Dermis microvascular lymphatic vessel endothelial cell (primary cell): ENCODE measurements around the gene FOXE1. TPM values are rescaled to one million over a fixed set of nuclear protein-coding genes. Genes with fewer than 3 reads are reported as not detected.

Source experiments
- DNase-seq, 2 donors: peaks; one replicate each; pipeline versions ENCODE4 v3.0.0 to v3.0.0-alpha.2; 2010; ENCODE audit warnings: low read depth in 2 of 2
- total RNA-seq: library from RNA; depleted of rRNA; stranded (reverse); fragments of >200 nt; gene quantifications from 2 replicates; pipeline ENCODE4 v1.2.1, GENCODE V29; 2014

FOXE1 gene
- total RNA-seq: not detected in 2 replicates

DNA sequence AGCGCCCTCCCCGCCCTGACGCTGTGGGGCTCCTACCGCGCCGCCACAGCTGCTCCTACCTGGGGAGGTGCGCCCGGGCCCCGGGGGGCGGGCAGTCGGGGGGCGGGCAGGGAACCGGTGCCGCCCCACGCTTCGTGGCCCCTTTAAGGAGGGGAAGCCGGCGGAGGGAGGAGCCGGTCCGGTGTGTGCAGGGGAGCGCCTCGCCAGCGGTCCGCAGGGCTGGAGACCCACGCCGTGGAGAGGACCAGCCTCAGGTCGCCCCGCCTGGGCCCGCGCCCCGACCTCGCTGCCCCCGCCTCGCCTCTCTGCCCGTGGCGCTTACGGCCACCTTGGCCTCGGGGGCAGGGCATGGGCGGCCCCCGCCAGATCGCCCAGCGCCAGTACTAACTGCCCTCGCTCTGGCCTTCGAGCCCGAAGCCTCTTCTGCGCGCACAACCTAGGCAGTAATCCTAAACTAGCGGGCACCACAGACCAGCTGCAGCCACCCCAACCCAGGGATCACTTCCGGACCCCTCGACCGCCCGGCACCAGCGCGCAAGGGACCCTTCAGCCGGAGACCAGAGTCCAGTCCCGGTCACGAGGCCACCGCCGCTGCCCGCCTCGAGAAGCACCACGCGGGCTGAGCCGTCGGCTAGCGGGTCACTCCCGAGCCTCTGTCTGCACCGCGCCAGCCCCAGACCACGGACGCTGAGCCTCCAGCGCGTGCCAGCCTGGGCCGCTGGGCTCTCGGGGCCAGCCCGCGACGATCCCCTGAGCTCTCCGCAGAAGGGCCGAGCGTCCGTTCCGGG, at the start of gene FOXE1:
Gene FOXE1 (plus strand): TSS at position 171 of the 788 bp plus-strand sequence. CDS start 689 bp downstream, outside the sequence.
- no peak for DNase-seq

- DNase-seq: no peak
Observed at GRCh38 chr9:97804059-97804365, 49.0 kb upstream of the FOXE1 start.

- no peak for DNase-seq
Observed at GRCh38 chr9:97806721-97807120, 46.3 kb upstream of the FOXE1 start.

DNA sequence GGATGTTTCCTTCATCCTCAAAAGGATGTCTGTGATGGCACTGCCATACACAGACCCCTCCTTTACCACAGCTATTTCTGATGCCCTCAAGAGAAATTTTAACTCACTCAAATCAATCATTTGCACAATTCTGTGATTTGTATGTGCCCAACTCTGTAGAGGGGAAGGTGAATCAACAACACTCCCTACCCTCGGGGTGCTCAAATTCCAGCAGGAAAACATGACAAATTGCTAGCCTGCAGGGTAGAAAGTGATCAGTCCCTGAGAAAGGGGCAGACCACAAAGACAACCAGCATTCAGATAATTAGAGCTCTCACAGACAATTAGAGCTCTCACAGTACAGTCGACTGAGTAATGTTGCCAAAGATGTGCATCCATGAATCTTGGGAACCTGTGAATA, 45.3 kb upstream of the FOXE1 start:
- no peak for DNase-seq

- no peak for DNase-seq
Observed at GRCh38 chr9:97808415-97808814, 44.6 kb upstream of the FOXE1 start.

DNA sequence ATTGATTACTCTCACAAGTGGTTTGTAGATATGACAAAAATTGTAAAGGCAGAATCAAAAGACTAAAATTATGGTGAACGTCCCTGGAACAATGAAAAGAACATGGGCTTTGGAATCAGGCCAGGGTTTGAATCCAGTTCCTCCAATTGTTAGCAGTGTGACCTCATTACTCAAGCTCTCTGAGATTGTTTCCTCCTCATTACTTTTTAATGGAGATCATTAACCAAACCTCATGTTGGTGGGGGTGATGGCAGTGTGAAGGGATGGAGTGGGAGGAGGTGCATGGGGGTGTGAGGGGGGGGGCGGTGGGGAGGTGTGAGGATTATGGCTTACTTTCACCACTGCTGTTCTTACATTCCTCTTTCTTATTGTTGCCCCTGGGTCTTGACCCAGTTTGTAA, 44.1 kb upstream of the FOXE1 start:
- peak; percentile 35 to 78 for DNase-seq

- peak in 1 of 2 donors; percentile 12 for DNase-seq
Observed at GRCh38 chr9:97809666-97810344, 43.2 kb upstream of the FOXE1 start.

DNA sequence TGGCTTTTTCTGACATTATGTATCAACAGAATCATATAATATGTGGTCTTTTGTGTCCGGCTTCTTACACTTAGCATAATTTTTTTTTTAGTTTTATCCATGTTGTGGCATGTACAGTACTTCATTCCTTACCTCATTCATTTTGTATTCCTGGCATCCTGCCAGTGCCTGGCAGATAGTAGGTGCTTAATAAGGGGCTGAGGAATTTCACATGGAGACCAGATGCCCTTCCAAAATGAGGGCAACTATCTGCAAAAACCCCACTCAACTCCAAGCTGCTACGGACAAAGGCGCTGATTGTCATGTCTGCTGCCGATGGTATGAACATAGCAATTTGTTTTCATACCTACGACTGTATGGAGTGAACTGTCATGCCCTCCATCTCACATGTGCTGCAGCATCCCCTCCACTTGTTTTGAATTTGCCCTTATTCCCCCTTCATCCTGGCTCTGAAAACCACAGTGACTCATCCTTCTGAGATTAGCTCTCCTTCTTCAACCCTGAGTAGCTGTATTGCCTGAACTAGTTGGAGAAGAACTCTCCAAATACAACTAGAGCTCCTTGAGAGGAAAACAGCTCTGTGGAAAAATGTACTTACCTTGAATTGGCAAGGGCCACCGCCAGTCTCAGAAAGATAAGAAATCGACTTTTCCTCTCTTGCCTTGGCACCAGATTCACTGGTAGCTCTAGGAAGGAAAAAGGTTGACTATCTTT, 41.3 kb upstream of the FOXE1 start:
- DNase-seq: no peak

GRCh38 chr9:97812247-97812543, 40.8 kb upstream of the FOXE1 start:
- no peak for DNase-seq

DNA sequence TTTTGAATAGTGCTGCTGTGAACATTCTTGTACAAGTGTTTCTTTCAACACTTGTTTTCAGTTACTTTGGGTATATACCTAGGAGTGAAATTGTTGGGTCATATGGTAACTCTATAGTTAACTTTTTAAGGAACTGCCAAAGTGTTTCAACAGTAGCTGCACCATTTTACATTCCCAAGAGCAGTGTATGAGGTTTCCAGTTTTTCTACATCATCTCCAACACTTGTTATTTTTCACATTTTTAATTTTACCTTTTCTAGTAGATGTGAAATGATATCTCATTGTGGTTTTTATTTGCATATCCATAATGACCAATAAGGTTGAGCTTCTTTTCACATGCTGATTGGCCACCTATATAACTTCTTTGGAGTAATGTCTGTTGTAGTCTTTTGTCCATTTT, 40.0 kb upstream of the FOXE1 start:
- no peak for DNase-seq

- DNase-seq: no peak
Observed at GRCh38 chr9:97819735-97820134, 33.3 kb upstream of the FOXE1 start.

DNA sequence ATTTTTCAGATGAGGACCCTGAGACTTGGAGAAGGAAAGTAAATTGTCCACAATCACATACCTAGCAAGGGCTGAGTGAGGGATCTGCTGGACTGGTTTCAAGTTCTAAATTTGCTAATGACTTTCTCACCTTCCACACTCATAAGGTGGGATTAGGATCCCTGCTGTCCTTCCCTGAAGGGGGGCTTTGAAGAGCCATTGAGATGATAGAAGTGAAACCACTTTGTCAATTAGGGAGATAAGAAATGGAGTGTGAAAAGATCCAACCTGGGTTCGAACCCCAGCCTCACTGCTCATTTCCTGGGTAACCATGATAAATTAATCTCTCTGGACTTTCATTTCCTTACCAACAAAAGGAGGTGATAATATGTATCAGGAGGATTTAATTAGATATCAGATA, 32.7 kb upstream of the FOXE1 start:
- DNase-seq: no peak

GRCh38 chr9:97830884-97831829, 21.9 kb upstream of the FOXE1 start:
- DNase-seq: no peak

DNA sequence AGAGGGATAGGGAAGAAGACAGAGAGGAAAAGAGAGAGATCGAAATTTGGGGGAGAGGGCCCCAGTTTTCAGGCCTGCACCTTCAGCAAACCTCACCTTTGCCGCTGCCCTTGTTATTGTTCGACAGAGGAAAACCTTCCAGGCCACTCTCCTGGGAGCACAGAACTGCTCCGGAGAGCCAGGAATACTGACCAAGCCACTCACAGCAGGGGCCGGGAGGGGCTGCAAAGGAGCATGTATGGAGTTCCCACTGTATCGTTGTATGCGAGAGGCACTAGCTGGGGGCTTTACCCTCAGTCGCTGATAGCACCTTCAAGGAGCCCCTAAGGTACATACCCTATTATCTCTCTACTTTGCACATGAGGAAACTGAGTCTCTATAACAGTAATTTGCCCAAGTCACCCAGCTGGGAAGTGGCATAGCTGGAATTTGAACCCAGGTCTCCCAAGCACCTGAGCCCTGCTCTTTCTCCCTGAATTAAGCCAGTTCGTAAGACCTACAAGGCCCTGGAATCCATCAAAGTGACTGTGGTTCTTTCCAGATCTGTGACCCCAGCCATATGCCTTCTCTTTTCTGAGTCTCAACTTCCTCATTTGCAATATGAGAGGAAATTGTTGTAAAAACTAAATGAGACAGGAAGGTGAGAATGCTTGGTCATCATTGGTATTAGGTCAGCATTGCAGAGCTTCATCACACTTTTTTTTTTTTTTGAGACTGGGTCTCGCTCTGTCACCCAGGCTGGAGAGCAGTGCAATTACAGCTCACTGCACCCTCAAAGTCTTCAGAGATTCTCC, 21.0 kb upstream of the FOXE1 start:
- DNase-seq: no peak

GRCh38 chr9:97840521-97840920, 12.5 kb upstream of the FOXE1 start:
- no peak for DNase-seq

GRCh38 chr9:97842960-97843359, 10.1 kb upstream of the FOXE1 start:
- DNase-seq: no peak

- no peak for DNase-seq
Observed at GRCh38 chr9:97845130-97845529, 7.9 kb upstream of the FOXE1 start.

GRCh38 chr9:97845763-97846162, 7.3 kb upstream of the FOXE1 start:
- no peak for DNase-seq

DNA sequence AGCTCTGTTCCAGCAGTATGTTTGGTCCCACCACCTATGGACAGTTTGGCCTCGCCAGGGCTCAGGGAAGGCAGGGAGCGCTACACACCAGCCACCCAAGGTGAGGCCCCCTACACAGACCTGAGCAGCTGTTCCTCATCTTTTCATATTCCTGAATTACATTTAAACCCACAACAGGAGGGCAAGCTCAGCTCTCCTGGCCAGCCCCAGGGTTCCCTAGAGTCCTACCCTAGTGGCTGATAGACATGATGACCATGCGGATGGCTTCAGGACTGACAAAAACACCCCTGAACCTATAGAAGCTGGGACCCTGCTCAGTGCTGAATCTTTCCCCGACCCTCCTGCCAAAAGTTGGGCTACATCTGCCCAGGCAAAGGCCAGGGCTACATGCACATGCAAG, 6.7 kb upstream of the FOXE1 start:
- DNase-seq: no peak

GRCh38 chr9:97847474-97848214, 5.4 kb upstream of the FOXE1 start:
- DNase-seq: no peak
